Endometrial microvascular endothelial cells (primary cell): Measurements from ENCODE around the gene NCL. TPM values are rescaled to one million over a fixed set of nuclear protein-coding genes. Genes with fewer than 3 reads are reported as not detected.

Source experiments
- in situ Hi-C: cut with HindIII; loops from 2 replicates; pipeline ENCODE4 v1.10.0; 2017; ENCODE audit warnings: low sequenced_read_pairs, low pct_unique_long_range_greater_than_20kb; ENCODE audit errors: inconsistent ontology term
- total RNA-seq: library from RNA; depleted of rRNA; stranded (reverse); fragments of >200 nt; gene quantifications from one replicate; pipeline ENCODE4 v1.2.3, GENCODE V29; 2015; ENCODE audit errors: inconsistent ontology term

Gene NCL
- total RNA-seq, 1 donor from 2014 or later, result 128 TPM

- in situ Hi-C loops, result loop anchor here (25.0 kb wide), 1 partner anchor 175 kb away; no protein-coding TSS in a partner anchor
Measured at GRCh38 chr2:231412618-231412963, 51.7 kb downstream of the NCL start.

GRCh38 chr2:231411831-231412617, 52.3 kb downstream of the NCL start:
- in situ Hi-C loops, result loop anchor here (25.0 kb wide), 1 partner anchor 175 kb away; no protein-coding TSS in a partner anchor

DNA sequence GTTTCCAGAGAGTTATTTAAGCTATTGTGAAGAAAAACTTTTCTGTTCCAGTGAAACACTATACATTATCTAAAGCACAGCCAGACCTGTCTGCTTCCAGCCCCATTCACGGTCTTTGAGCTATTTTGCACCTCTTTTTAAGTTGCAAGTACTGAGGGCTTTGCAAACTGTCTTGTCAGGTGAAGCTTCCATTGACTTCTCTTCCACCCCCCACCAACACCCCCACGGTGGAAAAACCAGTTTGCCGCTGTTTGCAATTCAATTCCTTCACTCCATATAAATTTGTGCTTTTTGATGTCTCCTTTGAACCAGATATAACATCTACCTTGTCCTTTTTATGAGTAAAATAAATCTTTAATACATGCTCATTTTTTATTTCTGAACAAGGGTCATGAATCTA, 53.0 kb downstream of the NCL start:
- in situ Hi-C loops, result loop anchor here (25.0 kb wide), 1 partner anchor 174 kb away; no protein-coding TSS in a partner anchor

DNA sequence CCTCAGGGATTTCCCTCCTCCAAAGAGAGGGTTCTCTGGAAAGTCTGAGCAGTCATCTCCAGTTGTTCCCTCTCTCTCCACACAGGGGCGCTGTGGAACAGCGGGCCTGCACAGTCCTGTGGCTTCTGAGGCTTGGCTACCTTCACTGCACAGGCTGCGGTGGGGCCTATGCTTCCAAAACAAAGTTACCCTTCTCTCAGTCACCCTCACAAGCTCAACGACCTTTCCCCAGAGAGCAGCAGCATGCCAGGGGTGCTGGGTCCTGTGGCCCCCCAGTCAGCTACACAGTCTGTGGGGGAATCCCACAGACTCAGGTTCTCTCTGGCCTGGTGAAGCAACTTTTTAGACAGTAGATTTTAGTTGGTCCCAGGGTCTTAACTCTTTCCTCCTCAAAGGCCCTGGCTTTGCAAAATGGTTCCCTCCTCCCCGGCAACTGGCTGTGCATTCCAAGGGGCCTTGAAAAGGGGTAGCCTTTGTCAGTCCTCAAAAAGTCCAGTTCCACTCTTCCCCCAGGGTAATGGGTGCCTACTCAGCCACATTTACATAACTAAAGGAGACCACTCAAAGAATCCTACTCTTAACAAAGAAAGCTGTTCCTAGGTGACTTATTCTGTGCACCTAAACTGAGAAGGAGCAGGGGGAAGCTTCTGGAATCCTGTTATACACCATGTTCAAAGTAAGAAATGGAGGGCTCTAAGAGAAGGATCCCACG, 53.8 kb downstream of the NCL start:
- in situ Hi-C loops, result loop anchor here (25.0 kb wide), 1 partner anchor 173 kb away; no protein-coding TSS in a partner anchor

GRCh38 chr2:231409776-231410175, 54.5 kb downstream of the NCL start:
- in situ Hi-C loops, result loop anchor here (25.0 kb wide), 1 partner anchor 172 kb away; no protein-coding TSS in a partner anchor

DNA sequence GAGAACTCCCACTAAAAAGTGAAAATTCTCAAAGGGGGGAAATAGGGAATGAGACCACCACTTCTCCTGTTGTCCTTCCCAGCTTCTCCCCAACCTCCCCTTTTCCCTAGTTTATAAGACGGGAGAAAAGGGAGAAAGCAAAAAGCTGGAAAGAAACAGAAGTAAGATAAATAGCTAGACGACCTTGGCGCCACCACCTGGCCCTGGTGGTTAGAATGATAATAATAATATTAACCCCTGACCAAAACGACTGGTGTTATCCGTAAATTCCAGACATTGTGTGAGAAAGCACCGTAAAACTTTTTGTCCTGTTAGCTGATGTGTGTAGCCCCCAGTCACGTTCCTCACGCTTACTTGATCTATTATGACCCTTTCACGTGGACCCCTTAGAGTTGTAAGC, 56.0 kb downstream of the NCL start:
- in situ Hi-C loops, result loop anchor here (25.0 kb wide), 1 partner anchor 171 kb away; no protein-coding TSS in a partner anchor

DNA sequence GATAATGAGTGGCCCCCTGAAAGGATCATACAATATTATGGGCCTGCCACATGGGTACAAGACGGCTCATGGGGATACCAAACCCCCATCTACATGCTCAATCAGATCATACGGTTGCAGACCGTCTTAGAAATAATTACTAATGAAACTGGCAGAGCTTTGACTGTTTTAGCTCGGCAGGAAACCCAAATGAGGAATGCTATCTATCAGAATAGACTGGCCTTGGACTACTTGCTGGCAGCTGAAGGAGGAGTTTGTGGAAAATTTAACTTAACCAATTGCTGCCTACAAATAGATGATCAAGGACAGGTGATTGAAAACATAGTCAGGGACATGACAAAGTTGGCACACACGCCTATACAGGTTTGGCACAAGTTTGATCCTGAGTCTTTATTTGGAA, 56.6 kb downstream of the NCL start:
- in situ Hi-C loops, result loop anchor here (25.0 kb wide), 1 partner anchor 170 kb away; no protein-coding TSS in a partner anchor

- in situ Hi-C loops, result loop anchor here (25.0 kb wide), 1 partner anchor 168 kb away; no protein-coding TSS in a partner anchor
Measured at GRCh38 chr2:231405601-231406367, 58.5 kb downstream of the NCL start.

DNA sequence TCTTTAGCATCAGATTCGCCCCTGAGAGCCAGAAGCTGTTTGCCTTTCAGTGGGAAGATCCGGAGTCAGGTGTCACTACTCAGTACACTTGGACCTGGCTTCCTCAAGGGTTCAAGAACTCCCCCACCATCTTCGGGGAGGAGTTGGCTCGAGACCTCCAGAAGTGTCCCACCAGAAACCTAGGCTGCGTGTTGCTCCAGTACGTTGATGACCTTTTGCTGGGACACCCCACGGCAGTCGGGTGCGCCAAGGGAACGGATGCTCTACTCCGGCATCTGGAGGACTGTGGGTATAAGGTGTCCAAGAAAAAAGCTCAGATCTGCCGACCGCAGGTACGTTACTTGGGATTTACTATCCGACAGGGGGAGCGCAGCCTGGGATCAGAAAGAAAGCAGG, 60.1 kb downstream of the NCL start:
- in situ Hi-C loops, result loop anchor here (25.0 kb wide), 1 partner anchor 167 kb away; no protein-coding TSS in a partner anchor

Other genes starting within 250 kb of the NCL start
- gene B3GNT7, start 68.8 kb downstream of the NCL start, total RNA-seq, result not detected
- not detected for gene NMUR1, start 66.0 kb upstream of the NCL start, total RNA-seq
- not detected for gene TEX44, start 128.4 kb upstream of the NCL start, total RNA-seq
- gene PTMA, start 244.0 kb upstream of the NCL start, total RNA-seq, result 949 TPM